ENCODE results near the gene AP2B1.

DNA sequence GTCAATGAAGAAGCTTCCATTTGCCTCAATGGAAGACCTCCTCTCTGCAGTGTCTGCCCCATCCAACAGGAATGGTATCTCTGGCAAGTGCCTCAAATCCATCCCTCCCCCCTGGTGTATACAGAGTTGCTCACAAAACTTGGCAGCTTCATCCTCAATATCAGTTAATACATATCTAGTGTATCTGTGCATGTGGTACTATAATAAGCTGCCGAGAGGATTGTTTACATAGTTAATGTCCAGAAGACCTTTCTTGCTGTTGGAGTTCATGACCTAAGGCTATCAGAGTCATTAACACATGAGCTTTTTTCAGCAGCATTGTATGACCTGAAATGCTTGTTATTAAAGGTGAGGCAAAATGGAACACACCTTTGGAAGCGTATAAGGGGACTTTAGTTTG, 130.4 kb downstream of the AP2B1 start:
- TF ChIP-seq POLR2AphosphoS5 (IDR thresholded peaks at IDR 0.05; ENCODE audit: low read depth, low read length) (no peak), POLR2A (IDR thresholded peaks at IDR 0.05; ENCODE audit: low read depth, low read length) (no peak), SPI1 (IDR thresholded peaks at IDR 0.05; ENCODE audit: low read depth, low read length) (no peak), TAF1 (IDR thresholded peaks at IDR 0.05; ENCODE audit: low read depth, low read length) (no peak), POU2F2 (IDR thresholded peaks at IDR 0.05; ENCODE audit: low read depth, low read length) (no peak)

Data from GM12891 (cell line).